Raji (cell line): ENCODE data around the gene DNASE1L3.

Experiments
- POLR2A ChIP-seq: IDR thresholded peaks from 2 replicates; pipeline ENCODE4 v1.6.1; 2011; ENCODE audit warnings: low read depth, low read length, control low read depth; ENCODE audit not compliant: insufficient read depth

DNASE1L3 gene

GRCh38 chr3:58164199-58164879, 46.4 kb downstream of the DNASE1L3 start:
- no peak for TF ChIP-seq POLR2A

- TF ChIP-seq POLR2A = no peak
Measured at GRCh38 chr3:58163234-58163633, 47.5 kb downstream of the DNASE1L3 start.

DNA sequence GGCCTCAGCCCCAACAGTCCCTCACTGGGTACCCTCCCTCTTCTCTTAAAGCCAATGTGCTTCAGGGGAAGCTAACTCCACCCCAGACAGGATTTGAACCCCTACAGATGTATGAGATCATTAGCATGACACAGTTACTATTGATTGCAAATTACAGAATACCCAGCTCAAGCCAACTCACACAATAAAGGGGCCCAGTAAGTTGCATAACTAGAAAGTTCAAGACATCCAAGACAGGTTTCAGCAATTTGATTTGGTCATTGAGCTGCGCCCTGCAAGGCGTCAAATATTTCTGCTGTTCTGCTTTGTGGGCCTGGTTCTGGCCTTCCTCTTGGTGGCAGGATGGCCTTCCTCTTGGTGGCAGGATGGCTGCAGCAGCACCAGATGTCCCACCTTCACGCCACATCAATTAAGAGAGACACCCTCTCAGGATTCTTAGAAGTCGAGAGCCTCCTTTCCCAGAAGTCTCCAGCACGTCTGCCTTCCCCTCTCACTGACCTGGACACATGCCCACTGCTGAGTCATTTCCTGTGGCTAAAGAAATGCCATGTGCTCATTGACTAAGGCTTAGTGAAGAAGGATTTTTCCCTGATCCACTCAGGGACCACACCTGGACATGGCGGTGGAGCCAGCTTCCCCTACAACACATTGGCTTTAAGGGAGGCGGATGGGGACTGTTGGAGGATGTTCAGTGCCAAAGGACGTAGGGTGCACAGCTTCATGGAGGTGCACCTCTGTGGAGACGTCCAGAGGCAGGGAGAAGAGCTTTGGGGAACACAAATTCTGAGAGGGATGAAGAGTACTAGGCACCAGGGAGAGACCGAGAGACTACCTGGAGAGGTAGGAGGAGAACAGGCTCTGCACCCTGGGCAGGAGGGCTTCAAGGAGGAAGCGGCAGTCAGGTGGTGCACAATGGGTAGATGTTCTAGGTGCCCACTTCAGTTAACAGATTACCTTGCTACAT, 49.1 kb downstream of the DNASE1L3 start:
- no peak for TF ChIP-seq POLR2A

- no peak for TF ChIP-seq POLR2A
Measured at GRCh38 chr3:58160399-58160798, 50.4 kb downstream of the DNASE1L3 start.

DNA sequence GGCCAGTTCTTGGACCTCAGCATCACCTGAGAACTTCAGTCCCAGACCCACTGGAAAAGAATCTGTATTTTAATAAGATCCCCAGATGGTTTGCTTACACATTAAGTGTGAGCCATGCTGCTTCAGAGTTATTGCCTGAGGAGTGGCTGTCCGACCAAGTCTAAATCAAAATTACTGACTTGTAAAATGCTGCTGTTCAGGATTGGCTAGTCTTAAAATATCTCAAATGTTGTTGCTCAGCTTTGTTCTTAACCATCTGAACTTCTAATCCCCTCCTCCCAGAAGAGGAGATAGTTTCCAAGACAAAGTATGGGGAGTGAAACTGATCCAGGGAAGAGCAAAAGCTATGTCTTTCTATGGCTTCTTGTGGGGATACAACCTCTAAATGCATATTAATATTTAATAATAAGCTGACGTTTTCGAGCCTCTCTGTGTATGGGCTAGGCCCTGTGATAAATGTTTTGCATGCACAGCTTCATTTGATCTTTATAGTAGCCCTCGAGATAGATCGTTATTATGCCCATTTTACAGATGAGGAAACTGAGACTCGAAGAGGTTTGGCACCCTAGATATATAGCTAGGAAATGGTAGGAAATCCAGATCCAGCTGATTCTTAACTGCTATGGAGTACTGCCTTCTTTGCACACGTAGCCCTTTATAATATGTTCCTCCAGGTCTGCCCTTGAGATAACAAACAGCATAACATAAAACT, 52.2 kb downstream of the DNASE1L3 start:
- TF ChIP-seq POLR2A = no peak

GRCh38 chr3:58157700-58158099, 53.1 kb downstream of the DNASE1L3 start:
- no peak for TF ChIP-seq POLR2A

DNA sequence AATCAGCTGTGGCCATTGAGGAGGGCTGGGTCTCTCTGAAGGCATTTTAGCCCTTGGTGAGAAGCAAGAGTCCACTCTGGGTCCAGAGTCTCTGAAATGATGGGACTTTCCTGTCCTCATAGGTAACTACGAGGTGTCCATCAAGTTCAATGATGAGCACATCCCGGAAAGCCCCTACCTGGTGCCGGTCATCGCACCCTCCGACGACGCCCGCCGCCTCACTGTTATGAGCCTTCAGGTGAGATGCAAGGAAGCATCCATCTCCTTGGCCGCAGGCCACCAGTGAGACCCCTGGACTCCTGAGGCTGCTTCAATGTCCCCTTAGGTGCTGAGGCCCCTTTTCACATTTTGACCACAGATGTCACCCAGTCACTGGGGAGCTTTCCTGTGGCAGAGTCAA, 54.9 kb downstream of the DNASE1L3 start:
- TF ChIP-seq POLR2A = no peak

DNA sequence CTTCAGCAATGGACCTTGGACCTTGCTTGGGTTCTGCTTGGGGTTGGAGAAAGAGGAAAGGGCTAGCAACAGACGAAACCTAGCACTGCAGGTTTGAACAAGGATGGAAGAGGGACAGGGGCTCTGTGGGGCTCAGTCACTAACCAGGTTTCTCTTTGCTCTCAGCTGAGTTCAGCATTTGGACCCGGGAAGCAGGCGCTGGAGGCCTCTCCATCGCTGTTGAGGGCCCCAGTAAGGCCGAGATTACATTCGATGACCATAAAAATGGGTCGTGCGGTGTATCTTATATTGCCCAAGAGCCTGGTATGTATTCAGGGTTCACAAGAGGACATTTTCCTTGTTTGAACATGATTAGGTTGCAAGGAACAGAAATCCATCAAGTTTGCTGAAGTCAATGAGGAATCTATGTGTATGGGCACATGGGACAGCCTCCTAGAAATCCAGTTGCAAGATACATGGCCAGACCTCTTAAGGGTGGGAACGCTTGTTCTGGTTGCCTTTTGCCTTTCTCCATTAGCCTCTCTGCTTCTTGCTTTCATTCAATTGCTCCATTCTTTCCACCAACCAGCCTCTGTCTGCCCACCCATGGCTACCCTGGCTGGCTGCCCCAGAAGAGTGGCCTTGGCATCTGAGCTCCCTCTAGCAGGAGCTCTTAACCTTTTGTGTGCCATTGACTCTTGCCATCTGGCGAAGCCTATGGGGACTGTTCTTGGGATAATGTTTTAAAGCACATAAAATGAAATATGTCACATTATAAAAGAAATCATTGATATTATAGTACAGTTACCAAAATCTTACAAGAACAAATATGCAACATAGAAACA, 55.9 kb downstream of the DNASE1L3 start:
- no peak for TF ChIP-seq POLR2A

- no peak for TF ChIP-seq POLR2A
Measured at GRCh38 chr3:58153371-58153770, 57.4 kb downstream of the DNASE1L3 start.

DNA sequence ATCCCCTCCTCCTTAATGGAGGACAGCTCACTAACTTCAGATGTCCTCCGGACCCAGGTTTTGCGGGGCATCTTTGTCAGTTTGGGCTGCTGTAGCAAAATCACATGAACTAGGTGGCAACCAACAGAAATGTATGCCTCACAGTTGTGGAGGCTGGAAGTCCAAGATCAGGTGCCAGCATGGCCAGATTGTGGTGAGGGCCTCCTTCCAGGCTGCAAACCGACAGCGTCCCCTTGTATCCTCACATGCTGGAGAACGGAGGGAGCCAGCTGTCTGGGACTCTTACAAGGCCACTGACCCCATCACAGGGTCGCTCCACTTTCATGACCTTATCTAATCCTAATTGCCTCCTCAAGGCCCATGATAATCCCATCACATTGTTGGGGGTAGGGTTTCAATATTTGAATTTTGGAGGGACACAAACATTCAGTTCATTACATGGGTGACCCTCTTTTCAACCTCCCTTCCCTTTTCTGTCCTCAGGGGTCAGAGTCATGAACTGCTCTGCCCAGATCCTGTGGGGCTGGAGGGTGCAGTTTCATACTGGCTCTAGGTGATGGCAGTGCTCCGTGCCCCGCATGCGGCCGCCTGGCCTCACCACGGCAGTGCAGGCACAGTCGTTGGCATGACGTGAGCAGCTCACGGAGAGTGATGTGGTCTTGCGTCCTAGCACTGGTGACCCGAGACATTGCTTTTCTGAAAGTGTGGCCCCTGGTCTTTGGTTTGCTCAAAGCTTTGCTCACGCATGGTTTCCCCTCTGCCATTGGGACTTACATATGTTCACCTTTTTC, 58.4 kb downstream of the DNASE1L3 start:
- TF ChIP-seq POLR2A = no peak

DNA sequence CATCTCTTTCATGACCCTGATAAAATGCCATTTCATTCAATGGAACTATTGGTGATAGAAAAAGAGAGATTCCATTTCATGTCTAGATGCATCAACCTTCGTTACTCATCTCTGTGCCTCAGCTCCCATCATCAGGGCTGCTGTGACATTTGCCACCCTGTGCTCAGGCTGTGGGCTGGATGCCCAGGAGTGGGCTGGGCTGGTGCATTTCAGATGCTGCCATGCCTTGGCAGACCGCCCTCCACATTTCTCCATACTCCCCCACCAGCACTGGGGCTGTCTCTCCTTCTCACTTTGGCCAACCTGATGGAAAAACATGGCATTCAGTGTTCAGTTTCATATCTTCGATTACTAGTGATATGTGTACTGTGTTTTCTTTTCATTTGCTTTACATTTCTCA, 59.1 kb downstream of the DNASE1L3 start:
- TF ChIP-seq POLR2A = no peak

GRCh38 chr3:58150810-58151199, 60.0 kb downstream of the DNASE1L3 start:
- no peak for TF ChIP-seq POLR2A

DNA sequence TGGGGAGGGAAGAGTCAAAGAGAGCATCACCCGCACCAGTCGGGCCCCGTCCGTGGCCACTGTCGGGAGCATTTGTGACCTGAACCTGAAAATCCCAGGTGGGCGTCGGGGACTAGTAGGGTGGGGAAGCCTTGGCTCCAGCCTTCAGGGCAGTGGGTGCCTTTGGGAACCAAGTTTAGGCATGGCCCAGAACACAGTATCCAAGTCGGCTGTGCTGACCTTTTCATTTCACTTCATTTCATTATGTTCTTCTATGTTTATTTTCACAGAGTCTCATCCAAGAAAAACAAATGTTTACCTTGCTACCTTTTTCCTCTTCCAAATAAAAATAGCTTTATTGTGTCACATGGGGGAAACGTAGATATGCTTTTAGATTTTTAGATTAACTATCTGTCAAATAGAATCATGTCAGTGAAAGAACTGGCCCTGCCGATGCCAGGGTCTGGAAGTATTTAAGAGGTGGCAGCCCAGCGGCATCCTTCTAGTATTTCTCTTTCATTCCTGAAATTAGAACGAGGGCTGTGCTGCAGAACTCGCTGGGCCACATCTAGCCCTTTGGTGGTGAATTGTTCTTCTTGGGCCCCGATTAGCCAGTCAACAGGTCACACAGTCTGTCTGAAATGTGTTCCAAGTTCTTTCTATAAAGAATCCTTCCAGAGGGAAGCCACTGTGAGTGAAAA, 60.5 kb downstream of the DNASE1L3 start:
- no peak for TF ChIP-seq POLR2A
